Activated naive CD4-positive, alpha-beta T cell treated with anti-CD3 and anti-CD28 coated beads for 36 hours (primary cell): Measurements from ENCODE around the gene PLEKHD1. TPM values are rescaled to one million over a fixed set of nuclear protein-coding genes. Genes with fewer than 3 reads are reported as not detected.

Experiments used
- CTCF ChIA-PET: fragments of 350-600 bp; sonication (Branson Sonifier 250); formaldehyde crosslinking; loops from one replicate; lab custom pipeline; 2021; ENCODE audit warnings: antibody characterized with exemption; lab: Charles Lee
- DNase-seq: peaks from one replicate; pipeline ENCODE4 v3.0.0-alpha.2; 2020
- H3K27ac Mint-ChIP-seq: one replicate; pipeline ENCODE4 v1.8.0; 2021; ENCODE audit warnings: mild to moderate bottlenecking, mixed read lengths
- H3K27me3 Mint-ChIP-seq: one replicate; pipeline ENCODE4 v1.8.0; 2021; ENCODE audit warnings: low read depth, mixed read lengths
- H3K36me3 Mint-ChIP-seq: one replicate; pipeline ENCODE4 v1.8.0; 2021; ENCODE audit warnings: low read depth, mixed read lengths
- H3K4me1 Mint-ChIP-seq: one replicate; pipeline ENCODE4 v1.8.0; 2021; ENCODE audit warnings: low read depth, mixed read lengths
- H3K4me3 Mint-ChIP-seq: one replicate; pipeline ENCODE4 v1.8.0; 2021; ENCODE audit warnings: mild to moderate bottlenecking, moderate library complexity, mixed read lengths
- H3K9me3 Mint-ChIP-seq: one replicate; pipeline ENCODE4 v1.8.0; 2021; ENCODE audit warnings: mixed read lengths
- intact Hi-C: fragments of 100-400 bp; cut with micrococcal nuclease; formaldehyde crosslinking; loops from one replicate; pipeline ENCODE4 v1.15.1; 2023
- total RNA-seq, 2 experiments: library from RNA; stranded (reverse); gene quantifications; one replicate each; pipeline ENCODE4 v1.2.3, GENCODE V29; 2021

PLEKHD1 gene
- total RNA-seq, 2 experiments from 2014 or later, result not detected

GRCh38 chr14:69500096-69500495, 15.6 kb downstream of the PLEKHD1 start:
- Mint-ChIP-seq H3K4me3 (no peak overlapping the region), H3K27me3 (no peaks in the 10 kb centered on the region), H3K27ac (no peak overlapping the region), H3K36me3 (no peaks in the 10 kb centered on the region), H3K4me1 (no peaks in the 10 kb centered on the region), H3K9me3 (no peaks in the 10 kb centered on the region)
- no peak for DNase-seq
- CTCF ChIA-PET, result interaction anchor here (1.6 kb wide), 1 partner anchor 49 kb away, joined by 3 read pairs; no protein-coding TSS in a partner anchor
- intact Hi-C loops, result loop anchor here (5.0 kb wide), 1 partner anchor 72 kb away; the partner anchor contains the start of gene CCDC177

- H3K4me3 Mint-ChIP-seq, result no peak overlapping the region
- intact Hi-C loops, result loop anchor here (5.0 kb wide), 1 partner anchor 72 kb away; the partner anchor contains the start of gene CCDC177
- CTCF ChIA-PET, result interaction anchor here (1.3 to 1.6 kb wide), 2 partner anchors 48 to 260 kb away, joined by 3 read pairs; no protein-coding TSS in a partner anchor
- no peaks in the 10 kb centered on the region for H3K9me3 Mint-ChIP-seq
- H3K36me3 Mint-ChIP-seq, result no peaks in the 10 kb centered on the region
- DNase-seq, result no peak
- H3K27me3 Mint-ChIP-seq, result no peaks in the 10 kb centered on the region
- H3K27ac Mint-ChIP-seq, result no peak overlapping the region
- H3K4me1 Mint-ChIP-seq, result no peaks in the 10 kb centered on the region
These were observed 16.2 kb downstream of the PLEKHD1 start for GRCh38 chr14:69500736-69501135.

- CTCF ChIA-PET, result interaction anchor here (1.3 to 1.6 kb wide), 2 partner anchors 47 to 261 kb away, joined by 3 read pairs; no protein-coding TSS in a partner anchor
- no peaks in the 10 kb centered on the region for H3K4me1 Mint-ChIP-seq
- DNase-seq, result no peak
- H3K27me3 Mint-ChIP-seq, result no peaks in the 10 kb centered on the region
- intact Hi-C loops, result loop anchor here (5.0 kb wide), 1 partner anchor 71 kb away; the partner anchor contains the start of gene CCDC177
- H3K4me3 Mint-ChIP-seq, result no peak overlapping the region
- no peak overlapping the region for H3K27ac Mint-ChIP-seq
- H3K36me3 Mint-ChIP-seq, result no peaks in the 10 kb centered on the region
- no peaks in the 10 kb centered on the region for H3K9me3 Mint-ChIP-seq
These were observed 16.9 kb downstream of the PLEKHD1 start for GRCh38 chr14:69501423-69501838.

- H3K27me3 Mint-ChIP-seq, result no peaks in the 10 kb centered on the region
- no peaks in the 10 kb centered on the region for H3K9me3 Mint-ChIP-seq
These were observed 20.2 kb downstream of the PLEKHD1 start for GRCh38 chr14:69504775-69505174.

GRCh38 chr14:69505338-69506240, 21.1 kb downstream of the PLEKHD1 start:
- no peak overlapping the region for H3K27ac Mint-ChIP-seq

More at GRCh38 chr14:69504775-69505174, 20.2 kb downstream of the PLEKHD1 start:
- H3K4me1 Mint-ChIP-seq, result no peaks in the 10 kb centered on the region
- no peaks in the 10 kb centered on the region for H3K36me3 Mint-ChIP-seq
- CTCF ChIA-PET, result interaction anchor here (1.0 to 2.1 kb wide), 3 partner anchors 9 to 70 kb away, joined by 4 to 6 read pairs (median 6); partner anchors contain the start of gene CCDC177
- no peak for DNase-seq
- no peak overlapping the region for H3K27ac Mint-ChIP-seq
- intact Hi-C loops, result loop anchor here (5.0 kb wide), 1 partner anchor 68 kb away; the partner anchor contains the start of gene CCDC177
- H3K4me3 Mint-ChIP-seq, result no peak overlapping the region

GRCh38 chr14:69506241-69506595, 21.7 kb downstream of the PLEKHD1 start:
- DNase-seq, result no peak
- intact Hi-C loops, result no loop called here
- H3K9me3 Mint-ChIP-seq, result no peaks in the 10 kb centered on the region
- no peaks in the 10 kb centered on the region for H3K4me1 Mint-ChIP-seq
- no peak overlapping the region for H3K27ac Mint-ChIP-seq
- H3K36me3 Mint-ChIP-seq, result no peaks in the 10 kb centered on the region
- CTCF ChIA-PET, result interaction anchor here (2.0 to 2.1 kb wide), 2 partner anchors 42 to 69 kb away, joined by 6 read pairs; partner anchors contain the start of gene CCDC177
- no peak overlapping the region for H3K4me3 Mint-ChIP-seq
- no peaks in the 10 kb centered on the region for H3K27me3 Mint-ChIP-seq

More at GRCh38 chr14:69505338-69506240, 21.1 kb downstream of the PLEKHD1 start:
- Mint-ChIP-seq H3K4me1 (no peaks in the 10 kb centered on the region), H3K36me3 (no peaks in the 10 kb centered on the region), H3K27me3 (no peaks in the 10 kb centered on the region), H3K4me3 (no peak overlapping the region), H3K9me3 (no peaks in the 10 kb centered on the region)
- intact Hi-C loops, result no loop called here
- CTCF ChIA-PET, result interaction anchor here (1.0 to 2.1 kb wide), 3 partner anchors 8 to 69 kb away, joined by 4 to 6 read pairs (median 6); partner anchors contain the start of gene CCDC177
- no peak for DNase-seq

GRCh38 chr14:69518289-69519101, 34.0 kb downstream of the PLEKHD1 start:
- CTCF ChIA-PET, result no interaction called here
- no peak overlapping the region for H3K27ac Mint-ChIP-seq
- intact Hi-C loops, result no loop called here
- H3K4me3 Mint-ChIP-seq, result no peak overlapping the region
- H3K4me1 Mint-ChIP-seq, result no peaks in the 10 kb centered on the region
- no peaks in the 10 kb centered on the region for H3K36me3 Mint-ChIP-seq
- H3K9me3 Mint-ChIP-seq, result peaks cover 2% of the 10 kb centered on the region
- no peaks in the 10 kb centered on the region for H3K27me3 Mint-ChIP-seq
- DNase-seq, result no peak

- intact Hi-C loops, result no loop called here
- Mint-ChIP-seq H3K27ac (no peak overlapping the region), H3K4me3 (no peak overlapping the region), H3K27me3 (no peaks in the 10 kb centered on the region), H3K36me3 (no peaks in the 10 kb centered on the region), H3K9me3 (peaks cover 2% of the 10 kb centered on the region), H3K4me1 (no peaks in the 10 kb centered on the region)
- no peak for DNase-seq
- CTCF ChIA-PET, result no interaction called here
These were observed 34.9 kb downstream of the PLEKHD1 start for GRCh38 chr14:69519204-69520100.

GRCh38 chr14:69522026-69522425, 37.5 kb downstream of the PLEKHD1 start:
- CTCF ChIA-PET, result no interaction called here

GRCh38 chr14:69525896-69526295, 41.4 kb downstream of the PLEKHD1 start:
- Mint-ChIP-seq H3K9me3 (no peaks in the 10 kb centered on the region), H3K4me3 (no peak overlapping the region), H3K36me3 (no peaks in the 10 kb centered on the region), H3K4me1 (no peaks in the 10 kb centered on the region), H3K27ac (no peak overlapping the region), H3K27me3 (peaks cover 2% of the 10 kb centered on the region)
- CTCF ChIA-PET, result interaction anchor here (0.5 to 1.2 kb wide), 2 partner anchors 25 to 55 kb away, joined by 3 to 5 read pairs; no protein-coding TSS in a partner anchor
- DNase-seq, result no peak
- intact Hi-C loops, result no loop called here

More at GRCh38 chr14:69522026-69522425, 37.5 kb downstream of the PLEKHD1 start:
- Mint-ChIP-seq H3K27ac (no peak overlapping the region), H3K4me1 (no peaks in the 10 kb centered on the region), H3K9me3 (no peaks in the 10 kb centered on the region), H3K36me3 (no peaks in the 10 kb centered on the region), H3K27me3 (no peaks in the 10 kb centered on the region), H3K4me3 (no peak overlapping the region)
- intact Hi-C loops, result no loop called here
- no peak for DNase-seq

- no peaks in the 10 kb centered on the region for H3K4me1 Mint-ChIP-seq
- CTCF ChIA-PET, result interaction anchor here (1.0 kb wide), 1 partner anchor 77 kb away, joined by 3 read pairs; no protein-coding TSS in a partner anchor
- no peak overlapping the region for H3K27ac Mint-ChIP-seq
- intact Hi-C loops, result no loop called here
- H3K9me3 Mint-ChIP-seq, result no peaks in the 10 kb centered on the region
- no peaks in the 10 kb centered on the region for H3K36me3 Mint-ChIP-seq
- no peak overlapping the region for H3K4me3 Mint-ChIP-seq
- DNase-seq, result no peak
- peaks cover 5% of the 10 kb centered on the region for H3K27me3 Mint-ChIP-seq
These were observed 43.1 kb downstream of the PLEKHD1 start for GRCh38 chr14:69527635-69528034.
